Right cardiac atrium (tissue), 5 donors: ENCODE data around the gene KRTCAP2. TPM values are rescaled to one million over a fixed set of nuclear protein-coding genes. Genes with fewer than 3 reads are reported as not detected.
A peak's percentile ranks its signal among the peaks of the same experiment; 100 is the strongest.
"Not testable (repeated sequence)": the region's sequence is repeated elsewhere in the genome, so short reads cannot be mapped to it uniquely, and the experiment has no call there.

Source experiments
- ATAC-seq, 2 donors: fragments of 200-7000 bp; cut with Tn5 transposase; one replicate each; pipeline versions ENCODE4 v1.8.0 to v1.9.1; 2020; ENCODE audit warnings: moderate library complexity in 2 of 2, mild to moderate bottlenecking in 1 of 2
- DNase-seq, 3 donors: peaks; one replicate each; pipeline ENCODE4 v3.0.0-alpha.2; 2020
- H3K27ac ChIP-seq: one replicate; pipeline ENCODE4 v1.5.1; 2013; ENCODE audit warnings: mild to moderate bottlenecking, low read length, control low read depth, moderate library complexity
- H3K27me3 ChIP-seq: one replicate; pipeline ENCODE4 v1.6.1; 2013; ENCODE audit not compliant: control insufficient read depth, insufficient read depth
- H3K4me1 ChIP-seq: one replicate; pipeline ENCODE4 v1.6.1; 2013; ENCODE audit warnings: low read length; ENCODE audit not compliant: control insufficient read depth, insufficient read depth
- H3K4me3 ChIP-seq: one replicate; pipeline ENCODE4 v1.5.1; 2013; ENCODE audit warnings: low read length, control low read depth
- H3K9me3 ChIP-seq: one replicate; pipeline ENCODE4 v1.6.1; 2013; ENCODE audit warnings: low read length; ENCODE audit not compliant: control insufficient read depth
- WGBS: extraction: QIAGEN DNeasy Blood & Tissue Kit; methylation state at CpG from one replicate; pipeline ENCODE4 v1.1.7; 2013; 5-methylcytosine and 5-hydroxymethylcytosine counted together
- intact Hi-C, 4 donors: fragments of 100-400 bp; cut with DNase I; formaldehyde crosslinking; loops; one replicate each; pipeline versions ENCODE4 v1.11.0 to v1.14.0; 2022 to 2023
- polyA plus RNA-seq: library from polyadenylated mRNA; stranded (reverse); fragments of 200-250 nt; gene quantifications from one replicate; pipeline ENCODE4 v1.2.3, GENCODE V29; 2013
- total RNA-seq, 4 donors: library from RNA; stranded (reverse); fragmentation: NEBNext Ultra II Directional; extraction: Animal tissue kit (Norgen Biotek cat#: 25700); gene quantifications; one replicate each; pipeline ENCODE4 v1.2.1, GENCODE V29; 2021
- donor health status: healthy with polysubstance abuse.
- donor health status: DM: no; HTN: yes; CAD: no.
- donor health status: DM: no; HTN: no; CAD: no.
- donor health status: DM: no; HTN: yes; CAD: no; lungs with severe emphysema.
- donor health status: DM: yes; HTN: yes; CAD: no.

Gene KRTCAP2
- total and polyA plus RNA-seq, 5 donors: 122 to 217 (median 137) TPM

DNA sequence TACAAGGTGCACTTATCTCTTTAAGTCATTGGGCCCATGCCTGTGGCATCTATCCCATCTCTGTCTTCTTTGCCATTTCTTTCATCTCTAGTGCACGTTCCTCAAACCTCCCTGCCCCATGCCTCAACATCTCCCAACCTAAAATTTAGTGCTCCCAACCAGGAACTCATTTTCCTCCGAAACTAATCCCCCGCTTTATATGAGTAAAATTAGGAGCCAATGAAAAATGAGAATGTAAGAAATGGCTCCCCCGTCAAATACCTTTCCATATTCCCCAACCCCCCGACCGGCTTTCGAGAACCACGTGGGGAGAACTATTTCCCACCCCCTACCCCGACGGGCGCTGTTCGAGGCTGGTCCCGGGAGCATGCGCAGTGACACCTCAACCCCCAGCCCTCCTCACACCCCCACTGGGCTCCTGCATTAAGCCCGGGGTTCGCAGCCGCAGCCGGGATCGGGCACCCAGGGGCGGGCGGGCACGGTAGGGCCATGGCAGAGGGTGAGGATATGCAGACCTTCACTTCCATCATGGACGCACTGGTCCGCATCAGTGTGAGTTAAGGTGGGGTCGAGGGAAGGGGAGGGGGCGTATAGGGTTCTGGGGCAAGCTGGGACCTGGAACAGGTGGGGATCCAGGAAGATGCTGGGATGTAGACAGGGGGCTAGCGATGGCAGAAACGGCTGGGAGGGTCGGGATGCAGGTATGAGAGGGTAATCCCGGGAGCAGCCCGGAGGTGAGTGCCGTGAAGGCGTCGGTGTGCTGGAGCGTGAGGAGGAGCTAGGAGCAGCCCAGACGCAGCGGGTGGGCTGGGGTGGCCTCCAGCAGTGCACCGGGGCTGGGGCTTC, 597 bp upstream of the KRTCAP2 start, which contains the start of gene TRIM46:
TRIM46 (plus strand) TSS at position 372 of the 846 bp plus-strand sequence; CDS start at position 490, 118 bp downstream.
- Histone ChIP-seq H3K4me3 (peak within 1 kb of the TSS; percentile 79), H3K9me3 (no peaks in the 10 kb centered on the region), H3K27me3 (no peaks in the 10 kb centered on the region), H3K27ac (peak within 1 kb of the TSS; percentile 86), H3K4me1 (no peaks in the 10 kb centered on the region)
- peak; percentile 34 to 78 (median 69) for DNase-seq
- WGBS: 2% methylated on average over 38 of the region's 38 CpGs
- intact Hi-C loops: loop anchor here in 2 of 4 donors (10.0 kb wide), 1 partner anchor 51 kb away; no protein-coding TSS in a partner anchor
- ATAC-seq: no peak

DNA sequence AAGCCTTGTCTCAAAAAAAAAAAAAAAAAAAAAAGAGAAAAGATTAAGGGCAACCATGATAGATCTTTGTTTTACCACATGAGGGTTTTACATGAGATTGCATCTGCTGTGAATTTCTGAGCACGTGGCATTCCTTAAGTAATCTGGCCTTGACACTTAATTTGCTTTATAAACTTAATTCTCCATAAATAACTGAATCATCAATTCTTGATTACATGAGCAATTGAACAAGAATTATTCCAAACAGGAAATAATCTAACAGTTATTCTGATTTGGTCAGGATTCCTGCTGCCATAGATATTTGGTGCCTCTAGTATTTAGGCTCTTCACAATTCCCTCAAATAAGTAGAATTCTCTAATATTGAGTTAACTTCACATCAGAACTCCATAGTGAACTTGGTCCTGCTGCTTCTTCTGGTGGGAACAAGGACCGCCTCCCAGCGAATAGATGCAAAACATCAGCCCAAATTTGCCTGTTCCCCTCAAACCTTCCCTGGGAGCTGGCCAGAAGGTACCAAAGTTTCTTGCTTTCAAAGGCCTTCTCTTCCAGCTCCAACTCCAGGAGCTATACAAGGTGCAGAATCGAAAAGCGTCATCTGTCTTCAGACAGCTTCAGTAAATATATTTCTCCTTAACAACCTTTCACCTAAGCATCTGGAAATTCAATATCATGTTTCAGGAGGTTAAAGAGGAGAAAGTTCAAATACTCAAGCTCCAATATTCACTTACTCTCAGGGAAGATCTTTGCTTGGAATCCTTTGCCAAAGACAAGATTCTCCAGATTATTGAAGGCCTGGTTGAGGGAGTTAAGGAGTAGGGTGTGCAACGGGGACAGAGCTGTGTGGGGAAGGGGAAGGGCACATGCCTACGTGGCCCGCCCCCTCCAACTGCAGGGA, 1.0 kb downstream of the KRTCAP2 start:
- ATAC-seq: no peak
- H3K4me3 ChIP-seq: peak overlapping the region; percentile 79
- WGBS: 45% methylated on average over 8 of the region's 8 CpGs
- intact Hi-C loops: loop anchor here in 2 of 4 donors (10.0 kb wide), 1 partner anchor 53 kb away; no protein-coding TSS in a partner anchor
- H3K27ac ChIP-seq: peak overlapping the region; percentile 86
- H3K27me3 ChIP-seq: no peaks in the 10 kb centered on the region
- H3K4me1 ChIP-seq: peaks cover 2% of the 10 kb centered on the region
- no peak for DNase-seq
- H3K9me3 ChIP-seq: no peaks in the 10 kb centered on the region

DNA sequence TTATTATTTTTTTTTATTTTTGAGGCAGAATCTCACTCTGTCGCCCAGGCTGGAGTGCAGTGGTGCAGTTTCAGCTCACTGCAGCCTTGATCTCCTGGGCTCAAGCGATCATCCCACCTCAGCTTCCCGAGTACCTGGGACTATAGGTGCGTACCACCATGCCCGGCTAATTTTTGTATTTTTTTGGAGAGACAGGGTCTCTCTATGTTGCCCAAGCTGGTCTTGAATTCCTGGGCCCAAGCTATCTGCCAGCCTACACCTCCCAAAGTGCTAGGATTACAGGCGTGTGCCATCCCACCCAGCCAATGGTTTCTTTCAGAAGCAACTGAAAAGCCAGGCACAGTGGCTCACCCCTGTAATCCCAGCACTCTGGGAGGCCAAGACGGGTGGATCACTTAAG, 2.3 kb downstream of the KRTCAP2 start:
- peaks cover 2% of the 10 kb centered on the region for H3K4me1 ChIP-seq
- DNase-seq (no peak), ATAC-seq (no peak)
- intact Hi-C loops: loop anchor here in 2 of 4 donors (10.0 kb wide), 1 partner anchor 54 kb away; no protein-coding TSS in a partner anchor
- H3K4me3 ChIP-seq: no peak overlapping the region
- H3K27me3 ChIP-seq: no peaks in the 10 kb centered on the region
- no peaks in the 10 kb centered on the region for H3K9me3 ChIP-seq
- no peak overlapping the region for H3K27ac ChIP-seq
- WGBS: 90% methylated on average over 7 of the region's 7 CpGs

DNA sequence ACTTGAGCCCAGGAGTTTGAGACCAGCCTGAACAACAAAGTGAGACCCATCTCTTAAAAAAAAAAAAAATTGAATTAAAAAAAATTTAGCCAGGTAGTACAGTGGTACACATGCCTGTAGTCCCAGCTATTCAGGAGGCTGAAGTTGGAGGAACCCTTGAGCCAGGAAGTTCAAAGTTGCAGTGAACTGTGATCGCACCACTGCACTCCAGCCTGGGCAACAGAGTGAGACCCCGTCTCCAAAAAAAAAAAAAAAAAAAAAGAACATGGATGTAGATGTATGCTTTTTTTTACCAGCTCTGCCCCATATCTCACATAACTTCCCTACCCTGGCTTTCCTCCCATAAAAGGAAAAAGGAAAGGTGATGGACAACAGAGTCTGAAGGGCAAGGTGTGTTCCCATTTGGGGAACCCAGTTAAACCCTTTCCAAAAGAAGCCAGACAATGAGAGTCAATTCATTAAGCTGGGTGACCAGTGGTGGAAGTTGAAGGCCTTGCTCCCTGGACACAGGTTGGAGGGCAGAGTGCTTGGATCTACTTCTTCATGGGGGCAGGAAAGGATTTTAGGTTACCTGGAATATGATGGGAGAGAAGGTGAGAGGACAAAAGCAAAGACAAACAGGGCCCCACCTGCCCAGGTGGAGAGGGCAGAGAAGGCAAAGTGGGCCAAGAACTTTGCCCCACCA, 2.9 kb downstream of the KRTCAP2 start:
- Histone ChIP-seq H3K27ac (no peak overlapping the region), H3K9me3 (no peaks in the 10 kb centered on the region), H3K27me3 (no peaks in the 10 kb centered on the region), H3K4me3 (no peak overlapping the region), H3K4me1 (peaks cover 2% of the 10 kb centered on the region)
- no peak for DNase-seq
- intact Hi-C loops: loop anchor here in 2 of 4 donors (10.0 kb wide), 1 partner anchor 55 kb away; no protein-coding TSS in a partner anchor
- ATAC-seq: no peak
- 86% methylated on average over 2 of the region's 2 CpGs for WGBS

DNA sequence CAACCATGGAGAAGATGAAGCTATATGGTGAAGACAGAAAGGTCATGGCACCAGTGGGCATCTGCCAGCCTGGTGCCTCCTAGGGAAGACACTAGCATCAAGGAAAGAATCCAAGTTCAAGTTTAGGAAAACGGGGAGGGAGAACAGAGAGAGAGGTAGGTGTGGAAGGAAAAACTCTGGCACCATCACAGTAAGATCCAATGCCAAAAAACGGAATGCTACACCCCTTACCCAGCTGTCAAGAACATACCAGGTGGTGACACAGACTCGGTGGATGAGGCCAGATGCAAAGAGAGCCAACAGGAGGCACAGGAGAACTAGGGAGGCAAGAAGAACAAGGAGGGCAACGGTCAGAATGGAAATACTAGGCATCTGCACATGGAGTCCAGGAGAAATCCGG, 3.6 kb downstream of the KRTCAP2 start:
- intact Hi-C loops: loop anchor here in 3 of 4 donors (2.0 to 5.0 kb wide), 4 partner anchors 42 to 79 kb away; partner anchors contain the start of gene EFNA1 (in 1 of the 3)
- WGBS: 77% methylated on average over 5 of the region's 5 CpGs

DNA sequence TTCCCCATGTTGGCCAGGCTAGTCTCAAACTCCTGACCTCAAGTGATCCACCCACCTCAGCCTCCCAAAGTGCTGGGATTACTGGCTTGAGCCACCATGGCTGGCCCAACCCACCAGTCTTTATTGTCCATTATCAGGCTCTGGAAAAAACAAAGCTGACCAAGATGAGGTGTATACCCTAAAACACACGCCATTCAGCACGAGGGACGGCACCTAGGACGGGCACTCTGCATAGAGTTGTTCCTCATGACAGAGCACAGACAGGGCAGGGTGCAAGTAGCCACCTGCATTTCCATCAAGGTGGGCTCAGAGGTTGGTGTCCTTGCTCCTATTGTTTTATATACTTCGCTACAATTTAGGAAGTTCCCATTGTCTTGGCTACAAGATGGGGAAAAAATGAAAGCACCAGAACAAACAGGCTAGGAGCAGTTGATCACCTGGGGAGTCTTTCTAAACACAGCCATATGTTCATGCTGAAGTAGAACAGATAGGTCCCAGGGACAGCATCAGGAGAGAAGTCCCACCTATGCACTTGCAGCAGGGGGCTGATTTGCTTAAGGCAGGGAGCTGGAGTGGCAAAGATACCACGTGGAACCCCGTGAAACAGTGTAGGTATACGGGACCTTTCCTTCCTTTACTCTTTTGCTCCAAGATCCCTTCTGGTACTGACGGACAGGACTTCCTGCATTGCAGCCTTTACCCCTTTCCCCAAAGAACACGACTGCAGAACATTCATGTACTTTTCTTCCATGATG, 4.5 kb downstream of the KRTCAP2 start:
- no peaks in the 10 kb centered on the region for H3K9me3 ChIP-seq
- ATAC-seq (no peak), DNase-seq (no peak)
- intact Hi-C loops: loop anchor here in 3 of 4 donors (2.0 to 5.0 kb wide), 4 partner anchors 41 to 78 kb away; partner anchors contain the start of gene EFNA1 (in 1 of the 3)
- WGBS: 78% methylated on average over 10 of the region's 10 CpGs
- H3K4me3 ChIP-seq: no peak overlapping the region
- no peak overlapping the region for H3K27ac ChIP-seq
- no peaks in the 10 kb centered on the region for H3K27me3 ChIP-seq
- H3K4me1 ChIP-seq: peaks cover 2% of the 10 kb centered on the region

More for the DNA sequence above, 3.6 kb downstream of the KRTCAP2 start:
- Histone ChIP-seq H3K9me3 (no peaks in the 10 kb centered on the region), H3K4me3 (no peak overlapping the region), H3K4me1 (peaks cover 2% of the 10 kb centered on the region), H3K27me3 (no peaks in the 10 kb centered on the region), H3K27ac (no peak overlapping the region)
- ATAC-seq (no peak), DNase-seq (no peak)

DNA sequence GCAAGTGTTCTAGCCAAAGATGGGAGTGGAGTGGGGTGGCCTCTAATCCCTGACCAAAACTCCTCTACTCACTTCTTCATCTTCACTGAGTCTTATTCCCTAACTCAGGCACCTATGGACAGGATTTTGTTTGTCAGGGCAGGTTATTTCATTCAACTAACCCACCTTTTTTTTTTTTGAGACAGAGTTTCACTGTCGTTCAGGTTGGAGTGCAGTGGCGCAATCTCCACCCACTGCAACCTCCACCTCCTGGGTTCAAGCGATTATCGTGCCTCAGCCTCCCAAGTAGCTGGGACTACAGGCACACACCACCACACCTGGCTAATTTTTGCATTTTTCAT, 5.0 kb downstream of the KRTCAP2 start:
- not testable (repeated sequence) for H3K4me3 ChIP-seq, DNase-seq, H3K4me1 ChIP-seq, H3K27me3 ChIP-seq, H3K27ac ChIP-seq, H3K9me3 ChIP-seq, ATAC-seq
- intact Hi-C loops: loop anchor here in 3 of 4 donors (2.0 to 5.0 kb wide), 4 partner anchors 41 to 77 kb away; partner anchors contain the start of gene EFNA1 (in 1 of the 3)
- WGBS: 42% methylated on average over 4 of the region's 4 CpGs

DNA sequence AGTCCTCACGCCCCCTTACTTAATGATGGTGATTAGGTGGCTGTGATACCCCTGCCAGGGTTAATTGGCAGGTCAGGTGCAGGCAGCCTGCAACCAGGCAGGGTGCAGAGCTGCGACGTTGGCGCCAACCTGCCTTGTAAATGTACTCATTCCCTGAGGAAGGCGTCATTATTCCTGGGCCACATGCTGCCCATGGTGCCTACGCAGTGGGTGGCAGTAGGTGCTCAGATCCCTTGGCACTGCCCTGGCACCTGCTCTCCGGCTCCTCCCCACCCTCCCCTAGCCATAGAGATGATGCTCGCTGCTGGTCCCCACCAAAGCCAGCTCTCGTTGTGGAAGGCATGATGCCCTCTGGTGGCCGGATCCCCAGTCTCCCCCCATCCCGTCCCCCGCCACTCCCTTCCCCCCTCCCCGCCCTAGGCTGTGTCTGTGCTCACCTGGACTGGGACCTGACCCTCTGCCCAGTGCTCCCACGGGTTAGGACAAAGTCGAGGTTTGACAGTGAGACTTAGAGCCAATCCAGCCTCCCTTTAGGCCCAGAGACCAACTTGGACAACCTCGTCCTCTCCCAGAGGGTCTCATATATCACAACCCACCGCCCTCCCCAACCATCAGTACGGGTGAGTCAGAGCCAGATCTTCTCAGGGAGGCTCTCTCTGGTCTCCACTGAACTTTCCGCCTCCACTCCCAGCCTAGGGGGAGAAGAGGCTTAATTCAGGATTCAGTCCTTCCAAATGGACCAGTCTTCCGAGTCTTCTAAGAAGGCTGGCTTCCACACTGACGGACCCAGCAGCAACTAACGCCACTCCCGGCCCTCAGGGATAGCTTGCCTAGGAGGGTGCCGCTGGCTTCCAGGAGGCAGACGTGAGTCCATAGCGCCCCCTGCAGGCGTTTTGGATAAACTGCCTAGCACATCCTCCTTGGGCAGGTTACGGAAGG, 5.7 kb downstream of the KRTCAP2 start:
- 5% methylated on average over 28 of the region's 28 CpGs for WGBS
- H3K27ac ChIP-seq: peak overlapping the region; percentile 80

More for the DNA sequence above, 5.7 kb downstream of the KRTCAP2 start:
- peak; percentile 92 to 95 (median 94) for DNase-seq
- no peaks in the 10 kb centered on the region for H3K9me3 ChIP-seq
- ATAC-seq: peak; percentile 77 to 79
- H3K4me1 ChIP-seq: peaks cover 2% of the 10 kb centered on the region
- no peaks in the 10 kb centered on the region for H3K27me3 ChIP-seq
- H3K4me3 ChIP-seq: no peak overlapping the region
- intact Hi-C loops: loop anchor here (2.0 to 5.0 kb wide), 4 partner anchors 40 to 77 kb away; partner anchors contain the start of gene EFNA1 (in 1 of the 4)
